Prostate gland (tissue), 2 donors: ENCODE results near the gene MESP2. TPM values are rescaled to one million over a fixed set of nuclear protein-coding genes. Genes with fewer than 3 reads are reported as not detected.
A peak's percentile ranks its signal among the peaks of the same experiment; 100 is the strongest.

ENCODE experiments used
- DNase-seq: peaks from one replicate; pipeline ENCODE4 v3.0.0-alpha.2; 2019; ENCODE audit warnings: low spot score
- H3K27ac ChIP-seq, 2 donors: fragments of 200-600 bp; sonication (generic); 2 replicates each; pipeline ENCODE4 v1.5.1; 2017 to 2019
- H3K27me3 ChIP-seq: fragments of 200-600 bp; sonication (generic); replicated peaks from 2 replicates; pipeline ENCODE4 v1.5.1; 2019; ENCODE audit not compliant: insufficient read depth
- H3K36me3 ChIP-seq, 2 donors: fragments of 200-600 bp; sonication (generic); 1 replicate in 1 of 2; 2 replicates in 1 of 2; pipeline versions ENCODE4 v1.5.1 to v1.8.1; 2017 to 2019
- H3K4me1 ChIP-seq: fragments of 200-600 bp; sonication (generic); replicated peaks from 2 replicates; pipeline ENCODE4 v1.5.1; 2019
- H3K4me3 ChIP-seq, 2 donors: fragments of 200-600 bp; sonication (generic); 2 replicates each; pipeline ENCODE4 v1.5.1; 2017 to 2019
- H3K9me3 ChIP-seq: fragments of 200-600 bp; sonication (generic); 2 replicates; pipeline ENCODE4 v1.5.1; 2017
- CTCF ChIP-seq, 4 experiments: fragments of 200-600 bp in 2 of 4; fragments of 450-650 bp in 2 of 4; sonication (generic) in 2 of 4; IDR thresholded peaks; 1 replicate in 3 of 4; 2 replicates in 1 of 4; pipeline ENCODE4 v1.5.1; 2016 to 2019; ENCODE audit warnings: antibody characterized with exemption in 4 of 4, mild to moderate bottlenecking in 2 of 4, moderate library complexity in 2 of 4
- POLR2A ChIP-seq: fragments of 450-650 bp; IDR thresholded peaks from one replicate; pipeline ENCODE4 v1.6.1; 2016; ENCODE audit warnings: antibody characterized with exemption, mild to moderate bottlenecking
- POLR2AphosphoS5 ChIP-seq: sonication (generic); formaldehyde crosslinking; IDR thresholded peaks from one replicate; pipeline ENCODE4 v1.6.1; 2017; ENCODE audit warnings: antibody characterized with exemption
- WGBS: methylation state at CpG from one replicate; pipeline ENCODE4 v1.1.5; 2018; 5-methylcytosine and 5-hydroxymethylcytosine counted together
- intact Hi-C: fragments of 100-400 bp; cut with DNase I; formaldehyde crosslinking; loops from one replicate; pipeline ENCODE4 v1.14.2; 2022
- total RNA-seq, 2 donors: library from RNA; depleted of rRNA; stranded (reverse); fragments of >200 nt; gene quantifications; one replicate each; pipeline ENCODE4 v1.1.0, GENCODE V29; 2016

MESP2 gene
- total RNA-seq, 2 donors from 2014 or later = 1.4 TPM; not detected in 1

- Histone ChIP-seq H3K4me3 (no peak overlapping the region), H3K27ac (peak overlapping the region in 1 of 2 donors; percentile 90), H3K4me1 (peaks cover 14% of the 10 kb centered on the region), H3K36me3 (no peaks in the 10 kb centered on the region), H3K9me3 (no peaks in the 10 kb centered on the region), H3K27me3 (no peaks in the 10 kb centered on the region)
- intact Hi-C loops = no loop called here
- DNase-seq = no peak
- TF ChIP-seq POLR2A (no peak), POLR2AphosphoS5 (no peak), CTCF (IDR thresholded peaks at IDR 0.05) (no peak)
- WGBS = 88% methylated on average over 21 of the region's 21 CpGs
These were observed 30.1 kb downstream of the MESP2 start for GRCh38 chr15:89806210-89806558.

DNA sequence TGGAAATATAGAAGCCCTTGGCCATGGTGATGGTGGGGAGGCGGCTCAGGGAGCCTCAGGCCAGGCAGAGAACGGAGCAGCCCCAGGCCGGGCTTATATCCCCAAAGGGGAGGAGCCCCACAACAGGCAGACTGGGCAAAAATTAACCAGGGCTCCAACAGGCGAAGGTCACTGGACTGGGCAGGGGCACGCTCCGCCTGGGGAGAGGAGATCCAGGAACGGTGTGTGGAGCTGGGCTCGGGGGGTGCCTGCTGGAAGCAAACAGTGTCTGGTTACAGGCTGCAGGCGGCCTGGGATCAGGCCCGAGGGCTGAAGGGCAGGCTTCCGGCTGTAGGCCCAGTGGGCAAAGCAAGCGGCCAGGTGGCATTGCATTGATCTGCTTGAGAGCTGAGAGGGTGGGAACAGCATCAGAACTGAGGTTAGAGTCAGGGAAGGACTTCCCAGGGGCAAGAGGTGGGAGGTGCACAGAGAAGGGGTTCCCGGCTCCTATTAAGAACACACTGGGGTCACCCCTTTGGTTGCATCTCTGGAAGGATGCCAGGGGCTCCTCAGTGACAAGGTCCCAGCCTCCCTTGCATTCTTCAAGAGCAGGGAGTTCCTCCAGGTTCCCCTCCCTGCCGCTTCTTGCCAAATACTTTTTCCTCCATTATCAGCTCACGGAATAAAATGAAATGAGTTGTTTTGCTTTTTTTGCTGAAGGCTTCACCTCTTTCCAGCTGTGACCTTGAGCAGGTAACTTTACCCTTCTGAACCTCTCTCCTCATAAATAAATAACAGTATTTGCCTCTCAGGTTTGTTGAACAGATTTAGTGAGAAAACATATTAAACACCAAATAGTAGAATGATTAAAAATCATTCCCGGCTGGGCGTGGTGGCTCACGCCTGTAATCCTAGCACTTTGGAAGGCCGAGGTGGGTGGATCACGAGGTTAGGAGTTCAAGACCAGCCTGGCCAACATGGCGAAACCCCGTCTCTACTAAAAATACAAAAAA lies 30.7 kb downstream of the MESP2 start:
- Histone ChIP-seq H3K36me3 (no peaks in the 10 kb centered on the region), H3K4me3 (no peak overlapping the region), H3K4me1 (peaks cover 14% of the 10 kb centered on the region), H3K9me3 (no peaks in the 10 kb centered on the region), H3K27me3 (no peaks in the 10 kb centered on the region), H3K27ac (peak overlapping the region in 1 of 2 donors; percentile 90)
- TF ChIP-seq POLR2A (no peak), POLR2AphosphoS5 (no peak), CTCF (IDR thresholded peaks at IDR 0.05) (no peak)
- WGBS = 86% methylated on average over 22 of the region's 22 CpGs
- intact Hi-C loops = no loop called here
- no peak for DNase-seq

DNA sequence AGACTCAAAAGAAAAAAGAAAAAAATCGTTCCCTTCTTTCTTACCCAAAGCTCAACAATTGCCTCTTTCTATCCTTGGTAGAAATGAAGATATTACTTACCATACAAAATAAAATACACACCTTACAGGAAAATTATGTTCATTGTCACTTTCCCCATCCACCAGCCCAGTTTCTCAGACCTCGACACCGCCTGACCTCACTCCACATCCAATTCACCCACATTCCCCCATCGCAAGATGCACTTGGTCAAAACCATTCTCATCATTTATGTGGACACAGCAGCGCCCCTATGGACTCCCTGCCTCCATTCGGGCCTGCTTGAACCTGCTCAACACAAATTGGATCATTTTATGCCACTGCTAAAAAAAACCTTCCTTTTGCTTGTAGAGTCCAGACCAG lies 31.6 kb downstream of the MESP2 start:
- intact Hi-C loops = no loop called here
- no peaks in the 10 kb centered on the region for H3K36me3 ChIP-seq
- DNase-seq = no peak
- H3K4me1 ChIP-seq = peaks cover 14% of the 10 kb centered on the region
- no peak overlapping the region for H3K4me3 ChIP-seq
- TF ChIP-seq POLR2AphosphoS5 (no peak), POLR2A (no peak), CTCF (IDR thresholded peaks at IDR 0.05) (no peak)
- 90% methylated on average over 6 of the region's 6 CpGs for WGBS
- H3K9me3 ChIP-seq = no peaks in the 10 kb centered on the region
- H3K27ac ChIP-seq = peak overlapping the region in 1 of 2 donors; percentile 90
- no peaks in the 10 kb centered on the region for H3K27me3 ChIP-seq

DNA sequence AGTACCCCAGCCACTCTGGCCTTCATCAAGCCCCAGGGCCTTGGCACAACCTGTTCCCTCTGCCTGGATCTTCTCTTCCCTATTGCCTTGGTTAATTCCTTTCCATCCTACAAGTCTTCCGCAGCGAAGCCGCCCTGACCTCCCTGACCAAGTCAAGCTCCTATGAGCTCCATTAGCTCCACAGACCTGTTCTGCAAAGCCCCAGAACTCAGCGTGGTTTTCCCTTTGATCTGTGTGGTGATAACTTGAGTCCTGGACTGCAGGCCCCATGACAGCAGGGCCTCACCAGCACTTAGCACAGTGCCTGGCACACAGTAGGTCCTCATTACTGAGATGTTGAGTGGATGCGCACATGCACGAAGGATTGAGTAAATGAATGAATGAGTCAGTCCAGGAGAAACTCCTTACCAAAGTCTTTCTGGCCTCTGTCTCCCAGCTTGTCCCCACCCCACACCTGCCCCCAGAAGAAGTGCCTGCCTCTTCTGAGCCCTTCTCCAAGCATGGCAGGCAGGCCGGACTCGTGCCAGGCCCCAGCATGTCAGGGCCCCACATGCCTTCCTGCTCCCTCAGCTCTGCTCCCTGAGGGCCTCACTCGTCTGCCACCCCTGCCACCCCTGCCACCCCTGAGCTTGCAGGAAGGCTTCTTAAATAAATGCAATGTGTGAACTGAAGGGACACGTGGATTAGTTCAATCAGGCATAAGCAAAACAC lies 32.2 kb downstream of the MESP2 start:
- no peak for TF ChIP-seq POLR2A
- TF ChIP-seq CTCF (IDR thresholded peaks at IDR 0.05) = no peak
- TF ChIP-seq POLR2AphosphoS5 = no peak
- Histone ChIP-seq H3K4me3 (no peak overlapping the region), H3K36me3 (no peaks in the 10 kb centered on the region), H3K27me3 (no peaks in the 10 kb centered on the region), H3K9me3 (no peaks in the 10 kb centered on the region), H3K4me1 (peaks cover 14% of the 10 kb centered on the region), H3K27ac (peak overlapping the region; percentile 41 to 90)
- WGBS = 77% methylated on average over 10 of the region's 10 CpGs
- no peak for DNase-seq
- intact Hi-C loops = no loop called here
